HG03432 (cell line): ENCODE measurements around the gene LIPE.

Experiments
- ATAC-seq: cut with Tn5 transposase; IDR thresholded peaks from one replicate; pipeline ENCODE4 v1.9.1; 2021; ENCODE audit warnings: mild to moderate bottlenecking, moderate library complexity; ENCODE audit not compliant: unreplicated experiment

Gene LIPE

GRCh38 chr19:42388851-42389489 lies 38.2 kb downstream of the LIPE start:
- ATAC-seq: no peak

- ATAC-seq: peak; percentile 67
Measured at GRCh38 chr19:42386974-42387707, 40.0 kb downstream of the LIPE start.

GRCh38 chr19:42380155-42380554 lies 47.0 kb downstream of the LIPE start:
- ATAC-seq: no peak

- ATAC-seq: no peak
Measured at GRCh38 chr19:42378225-42379215, 48.7 kb downstream of the LIPE start.

- no peak for ATAC-seq
Measured at GRCh38 chr19:42376177-42376555, 51.0 kb downstream of the LIPE start.

- no peak for ATAC-seq
Measured at GRCh38 chr19:42375415-42376176, 51.6 kb downstream of the LIPE start.

GRCh38 chr19:42374826-42375376 lies 52.3 kb downstream of the LIPE start:
- no peak for ATAC-seq

- ATAC-seq: no peak
Measured at GRCh38 chr19:42370626-42371175, 56.5 kb downstream of the LIPE start.

GRCh38 chr19:42370068-42370520 lies 57.1 kb downstream of the LIPE start:
- ATAC-seq: no peak

- ATAC-seq: no peak
Measured at GRCh38 chr19:42369433-42370067, 57.6 kb downstream of the LIPE start.

- ATAC-seq: no peak
Measured at GRCh38 chr19:42368765-42369164, 58.4 kb downstream of the LIPE start.

GRCh38 chr19:42368360-42368759 lies 58.8 kb downstream of the LIPE start:
- ATAC-seq: no peak

GRCh38 chr19:42367929-42368328 lies 59.3 kb downstream of the LIPE start:
- ATAC-seq: no peak

- no peak for ATAC-seq
Measured at GRCh38 chr19:42366673-42367072, 60.5 kb downstream of the LIPE start.

GRCh38 chr19:42363614-42364346 lies 63.4 kb downstream of the LIPE start:
- ATAC-seq: no peak

- ATAC-seq: no peak
Measured at GRCh38 chr19:42362891-42363440, 64.2 kb downstream of the LIPE start.

GRCh38 chr19:42362342-42362741 lies 64.8 kb downstream of the LIPE start:
- ATAC-seq: no peak

- no peak for ATAC-seq
Measured at GRCh38 chr19:42361545-42361910, 65.7 kb downstream of the LIPE start.
